HT-29 (cell line): ENCODE measurements around the gene GRB10. TPM values are rescaled to one million over a fixed set of nuclear protein-coding genes. Genes with fewer than 3 reads are reported as not detected.

Source experiments
- DNase-seq: peaks from one replicate; pipeline ENCODE4 v3.0.0-alpha.2; 2015; ENCODE audit warnings: low spot score
- total RNA-seq: library from RNA; depleted of rRNA; stranded (reverse); fragments of >200 nt; shearing (Covaris generic); gene quantifications from 2 replicates; pipeline ENCODE4 v1.2.3, GENCODE V29; 2014

GRB10 gene
- total RNA-seq, 1 experiment from 2014 or later, result 6.6 TPM

- DNase-seq, result no peak
Observed at GRCh38 chr7:50656141-50656895, 126.4 kb downstream of the GRB10 start.

DNA sequence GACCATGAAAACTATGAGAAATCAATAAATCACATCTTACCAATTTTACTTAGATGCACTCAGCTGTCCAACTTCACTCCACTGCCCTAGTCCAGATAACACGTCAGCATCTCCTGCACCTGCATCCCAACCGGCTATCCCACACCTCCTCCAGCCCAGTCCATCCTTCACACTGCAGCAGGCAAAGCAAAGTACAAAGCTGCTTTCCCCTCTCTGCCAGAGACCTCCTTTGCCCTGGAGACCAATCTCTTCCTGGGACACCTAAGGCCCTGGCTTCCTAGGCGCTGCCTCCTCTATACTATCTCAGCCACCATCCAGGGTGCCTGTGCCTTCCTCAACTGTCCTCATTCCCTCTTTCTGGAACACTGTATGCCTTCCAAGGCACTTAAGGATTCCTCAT lies 127.2 kb downstream of the GRB10 start:
- DNase-seq, result no peak

GRCh38 chr7:50655020-50655419 lies 127.7 kb downstream of the GRB10 start:
- DNase-seq, result no peak

DNA sequence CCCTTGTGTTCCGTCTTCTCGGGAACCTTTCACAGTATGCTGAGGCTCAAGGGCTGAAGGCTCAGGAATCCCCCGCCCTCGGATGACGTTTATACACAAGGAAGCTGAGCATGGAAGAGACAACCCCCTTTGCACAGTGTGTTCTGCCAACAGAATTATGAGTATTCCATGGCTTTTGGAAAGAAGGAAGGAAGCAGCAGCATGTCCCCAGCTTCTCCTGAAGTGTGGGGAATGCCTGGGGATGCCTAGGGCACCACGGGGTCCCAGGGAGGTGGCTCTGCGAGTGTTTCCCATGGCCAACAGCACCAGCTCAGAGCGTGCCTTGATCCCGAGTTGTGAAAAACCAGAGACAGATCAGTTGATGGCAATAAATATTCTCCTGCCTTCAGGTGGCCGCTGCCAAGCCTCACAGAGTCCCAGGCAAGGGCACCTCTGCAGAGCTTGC lies 128.7 kb downstream of the GRB10 start:
- DNase-seq, result no peak

DNA sequence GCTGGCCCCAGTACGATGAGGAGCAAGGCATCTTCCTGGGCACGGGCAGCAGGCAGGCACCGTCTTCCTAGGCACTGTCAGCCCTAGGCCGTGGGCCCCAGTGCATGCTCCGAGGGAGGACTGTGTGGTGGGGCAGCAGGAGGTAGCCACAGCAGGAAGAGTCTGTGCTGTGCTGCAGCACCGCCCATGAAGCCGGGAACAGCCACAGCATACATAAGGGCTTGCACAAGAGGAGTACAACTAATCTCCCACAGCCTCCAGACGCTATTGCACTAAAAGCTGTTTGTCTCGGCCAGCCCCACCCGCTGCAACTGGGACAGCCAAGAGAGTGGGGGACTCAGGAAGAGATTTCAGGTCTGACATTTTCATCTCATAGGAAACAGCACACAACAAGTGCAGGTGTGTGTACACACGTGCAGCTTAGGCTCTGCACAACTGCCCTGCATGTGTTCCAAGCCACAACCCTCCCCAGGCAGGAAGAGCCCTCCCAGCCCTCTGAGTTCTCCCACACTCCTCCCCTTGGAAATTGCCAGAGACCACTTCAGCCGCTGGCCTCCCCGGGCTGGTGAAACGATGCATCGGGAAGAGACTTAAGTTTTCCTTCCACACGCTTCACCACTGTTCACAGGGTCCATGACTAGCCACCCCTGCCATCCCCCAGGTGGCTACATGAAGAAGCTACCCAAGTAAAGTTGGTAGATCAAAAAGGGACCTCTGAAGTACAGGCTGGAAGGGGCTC lies 129.4 kb downstream of the GRB10 start:
- DNase-seq, result no peak

GRCh38 chr7:50652400-50653125 lies 130.1 kb downstream of the GRB10 start:
- no peak for DNase-seq

DNA sequence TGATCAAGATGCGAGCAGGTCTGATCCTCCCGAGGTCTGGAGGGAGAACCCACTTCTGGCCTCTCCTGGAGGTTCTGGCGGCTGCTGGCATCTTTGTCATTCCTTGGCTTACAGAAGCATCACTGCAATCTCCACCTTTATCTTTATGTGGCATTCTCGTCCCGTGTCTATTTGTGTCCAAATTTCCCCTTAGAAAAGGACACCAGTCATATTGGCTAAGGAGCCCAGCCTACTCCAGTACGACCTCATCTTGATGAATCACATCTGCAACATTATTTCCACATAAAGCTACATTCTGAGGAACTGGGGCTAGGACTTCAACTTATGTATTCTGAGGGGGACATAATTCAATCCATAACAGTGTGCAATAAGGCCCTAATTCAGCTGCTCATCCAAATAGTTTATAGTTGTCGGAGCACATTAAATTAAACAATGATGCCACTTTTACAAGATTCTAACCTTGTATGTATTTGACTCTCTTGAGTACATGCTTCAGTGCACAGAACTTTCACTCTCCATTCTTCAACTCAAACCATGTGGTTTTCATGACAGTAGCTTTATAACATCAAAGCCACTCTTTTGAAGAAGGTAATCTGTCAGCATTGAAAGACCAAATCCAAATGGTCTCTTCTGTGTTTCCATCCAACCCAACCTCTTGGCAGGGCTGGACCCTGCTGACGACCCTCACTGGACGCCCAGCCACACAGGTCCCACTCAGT lies 131.3 kb downstream of the GRB10 start:
- no peak for DNase-seq

GRCh38 chr7:50650057-50650664 lies 132.5 kb downstream of the GRB10 start:
- no peak for DNase-seq

DNA sequence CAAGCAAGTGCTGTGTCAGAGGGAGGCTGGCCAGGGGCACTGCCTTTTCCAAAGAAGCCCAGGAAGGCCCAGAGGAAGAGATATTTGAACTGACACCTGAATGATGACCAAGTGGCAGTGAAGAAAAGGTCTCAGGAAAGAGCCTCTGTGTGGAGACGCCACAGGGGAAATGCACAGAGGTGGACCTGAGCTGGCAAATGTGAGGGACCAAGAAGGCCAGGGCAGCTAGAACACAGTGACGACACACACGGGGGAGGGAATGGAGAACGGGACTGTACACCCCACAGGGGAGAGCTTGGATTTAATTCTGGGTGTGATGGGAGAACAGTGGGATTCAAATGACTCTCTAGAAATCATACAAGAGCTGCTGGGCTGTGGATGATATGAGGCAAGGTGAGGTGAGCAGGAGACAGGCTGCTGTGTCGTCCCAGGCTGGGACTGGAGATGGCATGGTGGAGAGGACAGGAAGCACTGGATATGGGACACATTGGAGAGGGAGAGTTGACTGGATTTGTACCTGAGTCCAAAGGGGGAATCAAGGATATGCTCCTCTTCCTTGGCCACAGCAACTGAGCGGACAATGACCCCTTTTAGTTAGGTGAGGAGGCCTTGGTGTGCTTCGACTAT lies 133.3 kb downstream of the GRB10 start:
- no peak for DNase-seq

- DNase-seq, result no peak
Observed at GRCh38 chr7:50648570-50649169, 134.0 kb downstream of the GRB10 start.

- no peak for DNase-seq
Observed at GRCh38 chr7:50648076-50648475, 134.6 kb downstream of the GRB10 start.

GRCh38 chr7:50647286-50647980 lies 135.3 kb downstream of the GRB10 start:
- DNase-seq, result no peak

GRCh38 chr7:50646069-50646468 lies 136.6 kb downstream of the GRB10 start:
- DNase-seq, result no peak

GRCh38 chr7:50645186-50645585 lies 137.5 kb downstream of the GRB10 start:
- DNase-seq, result no peak

GRCh38 chr7:50644586-50644985 lies 138.1 kb downstream of the GRB10 start:
- DNase-seq, result no peak

- DNase-seq, result no peak
Observed at GRCh38 chr7:50644114-50644513, 138.6 kb downstream of the GRB10 start.

- peak; percentile 11 for DNase-seq
Observed at GRCh38 chr7:50641442-50642405, 141.0 kb downstream of the GRB10 start.

DNA sequence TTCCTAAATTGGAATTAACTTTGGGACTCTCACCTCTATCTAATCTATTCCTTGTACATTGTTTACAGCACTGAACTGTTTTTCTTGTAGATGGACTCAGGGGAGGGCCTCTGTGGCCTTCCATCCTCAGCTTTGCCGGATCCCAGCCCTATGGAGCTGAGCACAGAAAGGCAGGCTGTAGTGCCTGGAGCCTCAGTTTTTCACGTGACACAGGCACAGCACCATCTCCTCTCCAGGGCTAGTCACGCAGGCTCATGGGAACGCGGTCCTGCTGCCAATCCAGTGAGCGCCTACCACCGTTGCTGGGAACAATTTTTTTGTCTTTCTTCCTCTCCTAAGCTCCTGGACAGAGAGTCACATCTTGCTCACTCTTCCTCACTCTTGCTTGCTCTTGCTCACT lies 141.9 kb downstream of the GRB10 start:
- no peak for DNase-seq

GRCh38 chr7:50640256-50640655 lies 142.4 kb downstream of the GRB10 start:
- DNase-seq, result no peak
